Brain microvascular endothelial cell (primary cell): Measurements from ENCODE around the gene CD6.

Experiments used
- DNase-seq: peaks from one replicate; pipeline ENCODE4 v3.0.0-alpha.2; 2020
- H3K27ac ChIP-seq: fragments of 250-450 bp; sonication (Bioruptor Pico); 2 replicates; pipeline ENCODE4 v1.5.1; 2020; ENCODE audit warnings: mild to moderate bottlenecking, moderate library complexity
- H3K27me3 ChIP-seq: fragments of 250-450 bp; sonication (Bioruptor Pico); replicated peaks from 2 replicates; pipeline ENCODE4 v1.5.1; 2020; ENCODE audit warnings: mild to moderate bottlenecking
- H3K36me3 ChIP-seq: fragments of 250-450 bp; sonication (Bioruptor Pico); replicated peaks from 2 replicates; pipeline ENCODE4 v1.5.1; 2020; ENCODE audit warnings: mild to moderate bottlenecking
- H3K4me3 ChIP-seq: 2 replicates; pipeline ENCODE4 v1.5.1; 2011; ENCODE audit warnings: low read depth, mild to moderate bottlenecking, control low read depth, low read length, moderate library complexity
- in situ Hi-C: cut with HindIII; loops from 2 replicates; pipeline ENCODE4 v1.10.0; 2017; ENCODE audit warnings: low sequenced_read_pairs, low pct_ligation_motif_present
- TF ChIP-seq, protein P1 (sequence below): IDR thresholded peaks from 2 replicates; pipeline ENCODE4 v1.5.1; 2011; ENCODE audit warnings: low read depth, mild to moderate bottlenecking, moderate library complexity, low read length, control low read depth, inconsistent platforms; ENCODE audit errors: missing control alignments

The CD6 gene

DNA sequence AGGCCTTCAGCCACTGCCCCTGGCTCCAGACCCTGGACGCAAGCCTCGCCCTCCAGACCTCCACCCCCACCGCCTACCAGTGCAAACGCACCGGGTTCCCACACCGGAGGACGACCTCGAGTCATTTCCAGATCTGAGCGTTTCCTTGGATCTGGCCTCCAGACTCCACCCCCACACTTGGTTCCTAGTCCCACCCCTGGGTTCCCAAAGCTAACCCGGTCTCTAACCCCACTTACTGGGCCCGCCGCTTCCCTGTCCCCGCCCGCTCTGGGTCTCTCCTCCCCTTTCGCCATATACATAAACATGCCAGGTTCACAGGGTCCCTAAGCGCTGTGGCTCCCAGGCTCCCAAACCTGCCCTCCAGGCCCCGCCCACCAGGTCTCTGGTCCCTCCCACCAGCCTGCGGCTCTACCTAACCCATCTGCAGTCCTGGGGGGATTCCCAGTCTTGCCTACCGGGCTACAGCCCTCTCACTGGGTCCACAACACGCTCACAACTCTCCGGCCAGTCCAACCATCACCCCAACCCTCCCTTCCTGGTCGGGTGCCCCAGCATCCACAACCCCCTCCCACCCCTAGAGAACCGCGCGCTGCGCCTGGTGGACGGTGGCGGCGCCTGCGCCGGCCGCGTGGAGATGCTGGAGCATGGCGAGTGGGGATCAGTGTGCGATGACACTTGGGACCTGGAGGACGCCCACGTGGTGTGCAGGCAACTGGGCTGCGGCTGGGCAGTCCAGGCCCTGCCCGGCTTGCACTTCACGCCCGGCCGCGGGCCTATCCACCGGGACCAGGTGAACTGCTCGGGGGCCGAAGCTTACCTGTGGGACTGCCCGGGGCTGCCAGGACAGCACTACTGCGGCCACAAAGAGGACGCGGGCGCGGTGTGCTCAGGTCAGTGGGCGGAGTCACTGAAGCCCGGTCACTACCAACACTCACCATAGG, 36.7 kb downstream of the CD6 start:
- H3K4me3 ChIP-seq = peak overlapping the region; percentile 35
- in situ Hi-C loops = no loop called here
- H3K36me3 ChIP-seq = no peaks in the 10 kb centered on the region
- DNase-seq = no peak
- H3K27me3 ChIP-seq = no peaks in the 10 kb centered on the region
- H3K27ac ChIP-seq = no peak overlapping the region
- TF ChIP-seq, protein P1, sequence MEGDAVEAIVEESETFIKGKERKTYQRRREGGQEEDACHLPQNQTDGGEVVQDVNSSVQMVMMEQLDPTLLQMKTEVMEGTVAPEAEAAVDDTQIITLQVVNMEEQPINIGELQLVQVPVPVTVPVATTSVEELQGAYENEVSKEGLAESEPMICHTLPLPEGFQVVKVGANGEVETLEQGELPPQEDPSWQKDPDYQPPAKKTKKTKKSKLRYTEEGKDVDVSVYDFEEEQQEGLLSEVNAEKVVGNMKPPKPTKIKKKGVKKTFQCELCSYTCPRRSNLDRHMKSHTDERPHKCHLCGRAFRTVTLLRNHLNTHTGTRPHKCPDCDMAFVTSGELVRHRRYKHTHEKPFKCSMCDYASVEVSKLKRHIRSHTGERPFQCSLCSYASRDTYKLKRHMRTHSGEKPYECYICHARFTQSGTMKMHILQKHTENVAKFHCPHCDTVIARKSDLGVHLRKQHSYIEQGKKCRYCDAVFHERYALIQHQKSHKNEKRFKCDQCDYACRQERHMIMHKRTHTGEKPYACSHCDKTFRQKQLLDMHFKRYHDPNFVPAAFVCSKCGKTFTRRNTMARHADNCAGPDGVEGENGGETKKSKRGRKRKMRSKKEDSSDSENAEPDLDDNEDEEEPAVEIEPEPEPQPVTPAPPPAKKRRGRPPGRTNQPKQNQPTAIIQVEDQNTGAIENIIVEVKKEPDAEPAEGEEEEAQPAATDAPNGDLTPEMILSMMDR = no peak

DNA sequence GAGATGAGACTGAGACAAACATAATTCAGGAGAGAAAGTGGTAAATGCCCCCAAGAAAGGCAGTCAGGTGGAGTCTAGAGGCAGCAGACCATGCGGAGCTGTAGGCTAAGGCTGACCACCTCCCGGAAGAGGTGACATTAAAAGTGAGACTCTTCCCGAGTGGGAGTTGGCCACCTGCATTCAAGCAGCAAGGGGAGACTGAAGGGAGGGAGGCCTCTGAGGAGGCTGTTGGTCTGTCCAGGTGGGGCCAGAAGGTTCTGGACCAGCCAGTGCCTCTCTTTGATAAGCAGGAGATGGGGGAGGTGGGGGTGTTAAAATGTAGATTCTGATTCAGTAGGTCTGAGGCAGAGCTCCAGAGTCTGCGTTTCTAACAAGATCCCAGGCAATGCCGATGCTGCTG, 37.5 kb downstream of the CD6 start:
- TF ChIP-seq, protein P1 = no peak
- Histone ChIP-seq H3K27me3 (no peaks in the 10 kb centered on the region), H3K4me3 (no peak overlapping the region), H3K27ac (no peak overlapping the region), H3K36me3 (no peaks in the 10 kb centered on the region)
- DNase-seq = no peak
- in situ Hi-C loops = no loop called here

DNA sequence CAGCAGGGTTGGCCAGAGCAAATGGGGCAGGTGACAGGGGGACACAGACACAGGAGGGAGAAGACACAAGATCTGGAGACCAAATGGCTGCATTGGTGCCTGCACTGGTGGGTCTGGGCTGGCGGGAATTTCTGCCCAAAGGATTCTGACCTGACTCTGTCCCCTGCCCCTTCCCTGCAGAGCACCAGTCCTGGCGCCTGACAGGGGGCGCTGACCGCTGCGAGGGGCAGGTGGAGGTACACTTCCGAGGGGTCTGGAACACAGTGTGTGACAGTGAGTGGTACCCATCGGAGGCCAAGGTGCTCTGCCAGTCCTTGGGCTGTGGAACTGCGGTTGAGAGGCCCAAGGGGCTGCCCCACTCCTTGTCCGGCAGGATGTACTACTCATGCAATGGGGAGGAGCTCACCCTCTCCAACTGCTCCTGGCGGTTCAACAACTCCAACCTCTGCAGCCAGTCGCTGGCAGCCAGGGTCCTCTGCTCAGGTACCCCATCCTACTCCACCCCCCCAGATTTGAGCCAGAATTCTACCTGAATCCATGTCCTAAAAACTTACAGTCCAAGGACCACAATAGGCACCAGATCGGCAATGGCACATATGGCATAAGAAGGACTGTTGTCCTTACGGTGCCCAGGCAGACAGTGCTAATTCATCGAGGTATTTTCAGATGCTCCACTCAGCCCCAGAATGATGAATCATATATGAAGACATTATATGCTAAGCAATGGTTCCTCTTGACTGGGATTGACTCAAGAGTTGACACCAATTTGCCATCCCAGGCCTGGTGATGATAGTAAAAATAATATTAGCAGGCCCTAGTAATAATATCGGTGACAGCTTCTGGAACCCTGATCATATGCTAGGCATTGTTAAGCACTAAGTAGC, 38.2 kb downstream of the CD6 start:
- Histone ChIP-seq H3K36me3 (no peaks in the 10 kb centered on the region), H3K4me3 (no peak overlapping the region), H3K27me3 (no peaks in the 10 kb centered on the region), H3K27ac (no peak overlapping the region)
- in situ Hi-C loops = no loop called here
- DNase-seq = no peak
- TF ChIP-seq, protein P1 = no peak

DNA sequence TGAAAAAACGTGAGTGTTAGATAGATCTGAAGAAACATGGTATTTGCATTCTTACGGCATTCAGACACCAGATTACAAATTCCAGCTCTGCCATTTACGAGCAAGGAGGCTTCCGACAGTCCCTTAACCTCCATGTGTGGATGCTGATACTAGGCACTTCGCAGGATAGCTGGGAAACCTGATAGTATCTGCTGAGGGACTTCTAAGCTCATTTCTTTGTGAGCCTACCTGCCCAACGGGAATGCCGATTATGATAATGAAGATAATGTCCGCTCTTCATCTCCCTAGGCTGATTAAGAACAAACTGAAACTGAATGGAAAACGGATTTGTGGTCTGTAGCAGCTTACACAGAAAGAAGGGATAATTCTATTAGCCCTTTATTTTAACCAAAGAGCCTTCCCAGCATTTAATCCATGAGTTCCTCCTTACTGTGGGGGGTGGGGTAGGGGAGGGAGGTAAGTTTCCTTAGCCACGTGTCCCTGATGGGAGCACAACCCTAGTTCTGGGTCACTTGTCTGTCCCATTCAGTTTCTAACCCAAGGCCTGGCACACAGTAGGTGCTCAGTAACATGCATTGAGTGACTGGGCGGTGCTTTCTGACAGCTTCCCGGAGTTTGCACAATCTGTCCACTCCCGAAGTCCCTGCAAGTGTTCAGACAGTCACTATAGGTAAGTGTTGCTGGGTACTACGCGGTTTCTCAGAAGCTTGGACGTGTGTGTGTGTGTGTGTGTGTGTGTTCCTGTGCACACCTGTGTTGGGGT, 39.2 kb downstream of the CD6 start:
- no peak overlapping the region for H3K4me3 ChIP-seq
- no peaks in the 10 kb centered on the region for H3K36me3 ChIP-seq
- TF ChIP-seq, protein P1 = no peak
- no peaks in the 10 kb centered on the region for H3K27me3 ChIP-seq
- DNase-seq = no peak
- in situ Hi-C loops = no loop called here
- H3K27ac ChIP-seq = no peak overlapping the region

DNA sequence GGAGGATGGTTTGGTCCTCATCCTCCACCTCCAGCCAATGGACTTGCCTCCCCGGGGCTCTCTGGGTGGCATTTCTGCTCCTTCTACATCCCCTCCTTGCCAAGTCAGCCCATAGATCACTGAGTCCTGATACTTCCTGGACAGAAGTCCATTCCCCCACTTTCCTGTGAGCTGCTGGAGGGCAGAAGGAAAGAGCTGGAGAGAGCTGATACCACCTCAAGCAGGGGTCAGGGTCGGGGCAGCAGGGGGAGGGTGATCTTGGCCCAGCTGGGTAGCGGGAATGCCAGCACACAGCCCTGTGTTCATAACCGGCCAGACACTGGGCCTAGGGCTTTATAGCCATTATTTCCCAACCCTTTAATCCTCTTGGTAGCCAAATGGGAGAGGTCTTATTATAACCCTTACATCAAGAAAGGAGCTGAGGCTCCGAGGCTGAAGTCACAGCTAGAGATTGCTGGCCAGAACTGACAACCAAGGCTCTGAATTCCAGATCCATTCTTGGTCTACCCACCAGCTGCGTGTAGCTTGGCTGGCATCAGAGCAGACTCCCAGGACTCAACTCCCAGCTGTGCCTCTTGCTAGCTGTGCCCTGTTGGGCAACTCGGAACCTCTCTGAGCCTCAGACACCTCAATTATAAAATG, 39.9 kb downstream of the CD6 start:
- no peaks in the 10 kb centered on the region for H3K36me3 ChIP-seq
- H3K4me3 ChIP-seq = no peak overlapping the region
- in situ Hi-C loops = no loop called here
- H3K27ac ChIP-seq = no peak overlapping the region
- DNase-seq = no peak
- TF ChIP-seq, protein P1 = no peak
- no peaks in the 10 kb centered on the region for H3K27me3 ChIP-seq
